GM19395 (cell line): Measurements from ENCODE around the gene NEO1.
"Not testable (repeated sequence)": the region's sequence is repeated elsewhere in the genome, so short reads cannot be mapped to it uniquely, and the experiment has no call there.

Source experiments
- ATAC-seq: cut with Tn5 transposase; IDR thresholded peaks from one replicate; pipeline ENCODE4 v1.9.1; 2021; ENCODE audit warnings: mild to moderate bottlenecking, moderate library complexity; ENCODE audit not compliant: unreplicated experiment

NEO1 gene

DNA sequence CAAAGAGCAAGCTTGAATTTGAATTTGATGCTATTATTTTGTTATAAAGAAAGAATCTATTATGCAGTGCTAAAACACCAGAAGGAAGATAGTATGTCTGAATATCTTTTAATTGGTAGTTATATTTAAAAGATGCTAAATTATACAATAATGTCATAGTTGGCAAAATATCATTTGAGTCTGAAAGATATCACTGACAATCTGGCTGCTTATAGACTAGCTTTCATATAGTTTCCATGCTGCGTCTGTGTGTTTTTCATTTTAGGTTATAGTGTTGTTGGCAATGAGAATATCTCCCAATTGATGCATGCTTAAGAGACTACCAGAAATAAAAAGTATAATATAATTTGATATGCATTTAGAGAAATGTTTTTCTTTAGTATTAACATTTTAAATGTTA is 142.9 kb downstream of the NEO1 start:
- no peak for ATAC-seq

GRCh38 chr15:73196113-73196512 is 143.8 kb downstream of the NEO1 start:
- no peak for ATAC-seq

- no peak for ATAC-seq
Observed at GRCh38 chr15:73200339-73200738, 148.1 kb downstream of the NEO1 start.

GRCh38 chr15:73210630-73211029 is 158.4 kb downstream of the NEO1 start:
- no peak for ATAC-seq

GRCh38 chr15:73212424-73212823 is 160.2 kb downstream of the NEO1 start:
- ATAC-seq: no peak

DNA sequence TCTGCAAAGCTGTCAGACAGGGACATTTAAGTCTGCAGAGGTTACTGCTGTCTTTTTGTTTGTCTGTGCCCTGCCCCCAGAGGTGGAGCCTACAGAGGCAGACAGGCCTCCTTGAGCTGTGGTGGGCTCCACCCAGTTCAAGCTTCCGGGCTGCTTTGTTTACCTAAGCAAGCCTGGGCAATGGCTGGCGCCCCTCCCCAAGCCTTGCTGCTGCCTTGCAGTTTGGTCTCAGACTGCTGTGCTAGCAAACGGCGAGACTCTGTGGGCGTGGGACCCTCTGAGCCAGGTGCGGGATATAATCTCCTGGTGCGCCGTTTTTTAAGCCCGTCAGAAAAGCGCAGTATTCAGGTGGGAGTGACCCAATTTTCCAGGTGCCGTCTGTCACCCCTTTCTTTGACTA is 169.2 kb downstream of the NEO1 start:
- ATAC-seq: not testable (repeated sequence)

- no peak for ATAC-seq
Observed at GRCh38 chr15:73225358-73226015, 173.2 kb downstream of the NEO1 start.

DNA sequence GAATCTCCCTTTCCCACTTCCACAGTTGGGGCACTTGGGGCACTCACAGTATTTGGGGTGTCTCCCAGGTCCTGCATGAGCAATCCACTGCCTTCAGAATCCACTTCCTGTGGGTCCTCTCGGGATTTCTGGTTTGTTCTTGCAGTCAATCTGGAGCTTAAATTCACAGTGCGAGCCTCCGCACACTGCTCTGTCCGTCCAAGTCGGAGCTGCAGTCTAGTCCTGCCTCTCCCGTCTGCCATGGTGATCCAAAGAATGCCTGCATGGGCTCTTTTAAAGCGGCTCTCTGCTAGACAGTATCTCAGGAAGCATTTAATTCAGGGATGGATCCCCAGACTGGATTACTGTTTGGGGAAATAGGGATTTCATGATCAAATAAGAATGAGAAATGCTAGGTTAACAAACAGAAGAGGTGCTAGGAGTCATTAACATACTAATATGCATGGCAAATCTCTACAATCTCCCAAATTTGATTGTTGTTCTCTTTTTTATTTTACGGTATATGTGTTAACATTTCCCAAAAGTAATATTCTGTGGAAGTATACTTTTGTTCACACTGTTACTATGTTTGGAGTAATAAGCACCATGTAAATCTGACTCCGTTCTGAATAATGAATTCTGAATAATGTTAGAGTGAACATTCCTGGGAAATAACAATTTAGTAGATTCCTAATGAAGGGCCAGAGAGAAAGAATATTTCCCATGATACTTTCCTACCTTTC is 174.0 kb downstream of the NEO1 start:
- no peak for ATAC-seq

DNA sequence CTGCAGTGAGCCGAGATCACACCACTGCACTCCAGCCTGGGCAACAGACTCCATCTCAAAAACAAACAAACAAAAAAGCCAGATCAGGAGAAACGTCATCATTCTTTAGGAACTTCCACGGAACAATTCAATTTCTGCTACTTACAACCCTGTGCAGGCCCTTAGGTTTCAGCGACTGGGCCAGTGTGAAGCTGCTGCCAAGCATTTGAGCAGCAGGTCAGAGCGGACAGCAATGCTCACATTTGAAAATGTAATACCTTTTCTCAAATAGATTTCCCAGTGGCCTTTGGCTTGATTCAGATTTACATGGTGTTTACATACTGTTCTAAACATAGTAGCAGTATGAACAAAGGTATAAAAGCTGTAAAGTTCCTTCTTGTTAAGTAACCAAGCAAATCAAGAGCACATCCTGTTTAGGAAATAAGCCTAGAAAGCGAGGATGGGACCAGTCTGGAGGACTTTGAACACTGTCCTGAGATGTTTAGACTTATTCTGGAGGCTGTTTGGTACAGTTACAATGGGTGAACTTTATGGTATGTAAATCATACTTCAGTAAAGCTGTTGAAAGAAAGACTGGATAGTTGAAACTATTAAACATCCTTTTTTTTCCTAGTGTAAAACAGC is 175.3 kb downstream of the NEO1 start:
- no peak for ATAC-seq

- ATAC-seq: no peak
Observed at GRCh38 chr15:73228128-73228646, 175.9 kb downstream of the NEO1 start.

DNA sequence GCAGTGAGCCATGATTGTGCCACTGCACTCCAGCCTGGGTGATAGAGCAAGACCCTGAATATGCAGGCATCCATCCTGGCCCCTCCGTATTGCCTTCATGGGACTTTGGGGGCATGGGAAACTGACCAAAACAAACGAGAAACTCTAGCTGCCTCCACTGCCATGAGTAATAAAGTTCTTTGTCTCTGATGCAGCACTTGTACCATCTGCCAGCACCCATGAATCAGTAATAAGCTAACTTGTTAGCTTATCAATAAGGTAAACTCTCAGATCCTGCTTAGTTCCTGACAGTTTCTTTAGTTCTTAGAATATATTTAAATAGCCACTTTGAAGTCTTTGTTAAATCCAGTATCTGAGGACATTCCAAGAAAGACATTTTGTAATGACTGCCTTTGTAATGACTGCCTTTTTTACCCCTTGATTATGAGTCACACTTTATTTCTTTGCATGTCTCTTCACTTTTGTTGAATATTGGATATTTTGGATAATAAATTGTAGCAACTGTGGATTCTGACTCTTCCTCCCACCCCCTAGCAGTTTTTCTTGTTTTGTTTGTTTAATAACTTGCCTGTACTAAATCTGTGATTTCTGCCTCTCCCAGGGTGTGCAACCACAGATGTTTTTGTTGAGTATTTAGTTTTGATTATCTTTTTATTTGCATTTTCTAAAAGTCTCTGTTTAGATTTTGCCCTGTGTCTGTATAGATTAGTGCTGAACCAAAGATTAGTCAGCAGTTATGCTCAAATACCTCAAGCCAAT is 179.6 kb downstream of the NEO1 start:
- no peak for ATAC-seq

GRCh38 chr15:73232776-73233175 is 180.5 kb downstream of the NEO1 start:
- no peak for ATAC-seq

- ATAC-seq: no peak
Observed at GRCh38 chr15:73233623-73234022, 181.4 kb downstream of the NEO1 start.

DNA sequence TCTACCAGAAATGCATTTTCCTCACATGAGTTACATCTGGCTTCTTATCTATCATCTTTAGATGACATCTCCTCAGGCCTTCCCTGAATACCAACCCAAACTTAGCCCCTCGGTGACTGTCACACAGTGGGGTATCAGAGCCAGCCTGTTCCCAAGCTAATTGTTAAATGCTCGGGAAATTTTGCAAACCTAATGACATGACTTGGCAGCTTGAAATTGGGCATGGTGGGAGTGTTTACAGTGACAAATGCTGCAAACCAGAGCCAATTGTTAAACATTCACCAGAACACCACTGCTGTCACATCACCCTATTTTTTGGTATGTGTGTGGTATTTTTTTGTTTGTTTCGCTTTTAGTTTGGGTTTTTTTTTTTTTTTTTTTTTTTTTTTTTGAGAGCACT is 185.6 kb downstream of the NEO1 start:
- no peak for ATAC-seq

DNA sequence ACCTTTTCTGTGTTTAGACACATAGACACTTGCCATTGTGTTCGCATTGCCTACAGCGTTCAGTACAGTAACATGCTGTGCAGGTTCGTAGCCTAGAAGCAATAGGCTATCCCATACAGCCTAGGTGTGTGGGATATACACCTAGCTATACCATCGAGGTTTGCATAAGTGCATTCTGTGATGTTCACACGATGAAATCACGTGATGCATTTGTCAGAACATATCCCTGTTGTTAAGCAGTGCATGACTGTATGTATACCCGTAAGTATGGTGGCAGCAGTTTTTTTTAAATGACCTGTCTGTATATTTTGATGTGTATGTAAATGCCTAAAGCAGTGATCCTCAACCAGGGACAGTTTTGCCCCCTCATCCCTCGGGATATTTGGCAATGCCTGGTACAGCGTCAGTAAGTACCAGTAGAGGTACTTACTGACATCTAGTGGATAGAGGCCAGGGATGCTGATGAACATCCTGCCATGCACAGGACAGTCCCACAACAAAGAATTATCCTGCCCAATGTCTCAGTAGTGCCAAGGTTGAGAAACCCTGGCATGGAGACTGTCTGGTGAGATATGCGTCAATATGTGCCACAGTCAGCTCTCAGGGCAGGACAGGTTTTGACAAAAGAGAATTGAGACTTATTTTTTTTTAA is 187.4 kb downstream of the NEO1 start:
- no peak for ATAC-seq

- no peak for ATAC-seq
Observed at GRCh38 chr15:73240866-73241499, 188.7 kb downstream of the NEO1 start.

GRCh38 chr15:73244333-73244732 is 192.1 kb downstream of the NEO1 start:
- ATAC-seq: no peak

- no peak for ATAC-seq
Observed at GRCh38 chr15:73246439-73246838, 194.2 kb downstream of the NEO1 start.

GRCh38 chr15:73246898-73247297 is 194.6 kb downstream of the NEO1 start:
- no peak for ATAC-seq

DNA sequence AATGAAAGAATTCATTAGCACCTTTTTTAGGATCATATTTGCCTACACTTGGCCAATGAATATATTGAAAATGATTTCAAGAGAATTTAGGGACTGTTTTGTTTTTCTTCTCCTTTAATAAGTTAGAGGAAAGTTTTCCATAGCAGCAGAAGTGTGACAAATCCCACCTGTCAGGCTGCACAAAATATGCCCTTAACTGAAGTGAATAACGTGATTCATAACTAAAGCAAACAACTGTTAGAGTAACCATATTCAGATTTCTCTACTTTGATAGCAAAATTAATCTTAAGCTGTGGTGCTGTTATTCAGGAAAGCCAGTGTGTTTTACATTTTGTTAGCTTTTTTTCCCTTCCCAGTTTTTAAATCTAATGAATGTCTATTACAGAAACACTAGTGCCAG is 195.1 kb downstream of the NEO1 start:
- no peak for ATAC-seq
